C4-2B (cell line): ENCODE data around the gene BOLL.
"Not testable (repeated sequence)": the region's sequence is repeated elsewhere in the genome, so short reads cannot be mapped to it uniquely, and the experiment has no call there.

ENCODE experiments used
- H3K27ac ChIP-seq: fragments of 450-650 bp; 2 replicates; pipeline ENCODE4 v1.5.1; 2017
- CTCF ChIP-seq: fragments of 450-650 bp; conservative IDR thresholded peaks from 2 replicates; pipeline ENCODE4 v1.5.1; 2017; ENCODE audit warnings: mild to moderate bottlenecking
- ZFX ChIP-seq: fragments of 450-650 bp; IDR thresholded peaks from 2 replicates; pipeline ENCODE4 v1.6.1; 2017

The BOLL gene

GRCh38 chr2:197759013-197759412 is 26.1 kb downstream of the BOLL start:
- no peak for TF ChIP-seq ZFX
- TF ChIP-seq CTCF, result no peak
- no peak overlapping the region for H3K27ac ChIP-seq

DNA sequence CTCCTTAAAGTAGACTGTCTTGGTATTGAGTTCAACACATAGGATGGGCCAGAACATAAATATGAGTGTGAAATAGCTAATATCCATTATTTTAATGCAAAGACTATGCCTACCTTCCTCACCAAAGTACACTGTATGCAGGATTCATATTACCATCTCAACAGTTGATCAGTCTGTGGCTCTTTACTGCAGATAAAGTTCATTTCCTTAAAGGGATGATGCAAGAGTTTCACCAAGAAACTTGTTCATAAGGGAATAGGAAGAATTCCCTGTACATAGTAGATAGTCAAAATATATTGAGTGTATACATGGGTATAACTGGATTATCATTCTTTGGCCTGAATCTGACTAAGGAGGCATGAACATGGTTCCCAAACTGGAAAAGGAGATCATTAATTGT is 44.9 kb downstream of the BOLL start:
- no peak for TF ChIP-seq ZFX
- TF ChIP-seq CTCF, result no peak
- H3K27ac ChIP-seq, result no peak overlapping the region

DNA sequence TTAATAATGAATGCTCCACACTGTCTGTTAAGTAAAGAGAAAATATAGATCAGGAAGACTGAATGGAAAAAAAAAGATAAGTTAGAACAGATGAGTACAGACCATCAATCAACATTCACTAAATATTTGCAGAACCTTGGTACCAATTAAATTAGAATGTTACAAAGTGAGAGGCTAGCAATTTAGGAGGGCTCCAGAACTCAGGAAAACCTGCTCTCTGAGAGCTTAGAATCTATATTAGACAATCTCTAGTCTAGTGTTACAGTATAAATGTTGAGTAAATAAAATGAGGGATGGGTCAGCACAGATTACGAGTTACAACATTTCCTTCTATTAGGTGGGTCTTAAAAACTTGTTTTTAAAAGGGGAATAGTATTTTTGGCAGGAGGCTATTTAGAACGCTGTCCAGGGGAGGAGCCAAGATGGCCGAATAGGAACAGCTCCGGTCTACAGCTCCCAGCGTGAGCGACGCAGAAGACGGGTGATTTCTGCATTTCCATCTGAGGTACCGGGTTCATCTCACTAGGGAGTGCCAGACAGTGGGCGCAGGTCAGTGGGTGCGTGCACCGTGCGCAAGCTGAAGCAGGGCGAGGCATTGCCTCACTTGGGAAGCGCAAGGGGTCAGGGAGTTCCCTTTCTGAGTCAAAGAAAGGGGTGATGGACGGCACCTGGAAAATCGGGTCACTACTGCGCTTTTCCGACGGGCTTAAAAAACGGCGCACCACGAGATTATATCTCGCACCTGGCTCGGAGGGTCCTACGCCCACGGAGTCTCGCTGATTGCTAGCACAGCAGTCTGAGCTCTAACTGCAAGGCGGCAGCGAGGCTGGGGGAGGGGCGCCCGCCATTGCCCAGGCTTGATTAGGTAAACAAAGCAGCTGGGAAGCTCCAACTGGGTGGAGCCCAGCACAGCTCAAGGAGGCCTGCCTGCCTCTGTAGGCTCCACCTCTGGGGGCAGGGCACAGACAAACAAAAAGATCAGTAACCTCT is 56.3 kb downstream of the BOLL start:
- not testable (repeated sequence) for H3K27ac ChIP-seq

- TF ChIP-seq ZFX (no peak), CTCF (no peak)
- no peak overlapping the region for H3K27ac ChIP-seq
Observed at GRCh38 chr2:197727011-197727410, 58.1 kb downstream of the BOLL start.

GRCh38 chr2:197717863-197718262 is 67.3 kb downstream of the BOLL start:
- no peak overlapping the region for H3K27ac ChIP-seq
- TF ChIP-seq ZFX (no peak), CTCF (no peak)

GRCh38 chr2:197713271-197713670 is 71.8 kb downstream of the BOLL start:
- H3K27ac ChIP-seq, result no peak overlapping the region
- TF ChIP-seq ZFX, result no peak
- TF ChIP-seq CTCF, result no peak

DNA sequence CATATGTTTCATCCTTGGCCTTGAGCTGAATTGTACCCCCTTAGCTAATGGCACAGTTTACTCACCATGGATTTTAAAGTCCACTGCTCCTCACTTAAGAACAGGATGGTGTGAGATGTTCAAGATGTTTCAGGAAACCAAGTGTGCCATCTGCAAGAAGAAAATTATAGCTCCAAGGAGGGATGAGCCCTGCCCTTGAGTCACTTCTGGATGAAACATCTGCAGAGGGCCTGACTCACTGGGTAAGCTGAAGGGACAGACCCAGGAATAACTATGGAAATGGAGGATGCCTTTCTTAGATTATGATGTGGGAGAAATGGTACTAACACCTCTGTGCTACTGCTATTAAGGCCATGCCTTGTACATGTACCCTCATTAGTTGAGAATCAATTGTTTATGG is 73.5 kb downstream of the BOLL start:
- H3K27ac ChIP-seq, result no peak overlapping the region
- no peak for TF ChIP-seq CTCF
- no peak for TF ChIP-seq ZFX
